Fibroblast of upper back skin (primary cell): ENCODE measurements around the gene TMEM244.
A peak's percentile ranks its signal among the peaks of the same experiment; 100 is the strongest.
"Not testable (repeated sequence)": the region's sequence is repeated elsewhere in the genome, so short reads cannot be mapped to it uniquely, and the experiment has no call there.

Experiments
- DNase-seq: peaks from one replicate; pipeline ENCODE4 v3.0.0-alpha.2; 2013

Gene TMEM244

GRCh38 chr6:129866688-129867087, 5.6 kb upstream of the TMEM244 start:
- DNase-seq, result no peak

DNA sequence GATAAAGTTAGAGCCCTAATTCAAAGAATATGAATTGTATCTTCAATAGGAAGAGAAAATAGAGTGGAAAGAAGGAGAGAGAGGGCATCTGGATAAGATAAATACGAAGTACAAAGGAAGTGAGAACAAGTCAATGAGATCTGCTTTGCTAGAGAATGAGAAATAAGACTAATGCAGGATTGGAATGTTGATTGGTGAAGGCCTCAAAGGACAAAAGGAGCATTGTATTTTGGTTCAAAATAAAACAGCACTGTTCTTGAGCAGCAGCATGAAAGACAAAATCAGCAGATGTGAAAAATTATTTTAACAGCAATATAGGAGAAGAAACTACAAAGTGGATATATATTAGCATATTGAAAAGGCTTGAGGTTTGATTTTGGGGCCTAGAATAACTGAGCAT, 5.1 kb upstream of the TMEM244 start:
- no peak for DNase-seq

GRCh38 chr6:129865013-129865412, 3.9 kb upstream of the TMEM244 start:
- DNase-seq, result no peak

GRCh38 chr6:129863664-129864063, 2.5 kb upstream of the TMEM244 start:
- peak; percentile 38 for DNase-seq

GRCh38 chr6:129859524-129859923, 1.6 kb downstream of the TMEM244 start:
- DNase-seq, result peak; percentile 49

DNA sequence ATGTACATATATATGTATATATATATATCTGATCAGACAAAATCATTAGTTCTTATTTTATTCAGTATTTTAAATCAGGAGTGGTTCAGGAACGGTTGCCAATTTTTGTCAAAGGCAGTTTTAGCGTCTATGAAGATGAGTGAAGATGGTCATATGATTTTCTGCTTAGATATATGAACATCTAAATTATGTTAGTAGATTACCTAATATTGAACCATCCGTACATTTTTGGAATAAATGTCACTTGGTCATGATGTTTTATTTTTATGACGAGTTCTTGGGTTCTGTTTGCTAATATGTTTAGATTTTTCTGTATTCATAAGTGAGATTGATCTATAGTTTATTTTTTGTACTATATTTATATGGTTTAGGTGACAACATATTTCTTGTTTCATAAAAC, 3.3 kb downstream of the TMEM244 start:
- no peak for DNase-seq

DNA sequence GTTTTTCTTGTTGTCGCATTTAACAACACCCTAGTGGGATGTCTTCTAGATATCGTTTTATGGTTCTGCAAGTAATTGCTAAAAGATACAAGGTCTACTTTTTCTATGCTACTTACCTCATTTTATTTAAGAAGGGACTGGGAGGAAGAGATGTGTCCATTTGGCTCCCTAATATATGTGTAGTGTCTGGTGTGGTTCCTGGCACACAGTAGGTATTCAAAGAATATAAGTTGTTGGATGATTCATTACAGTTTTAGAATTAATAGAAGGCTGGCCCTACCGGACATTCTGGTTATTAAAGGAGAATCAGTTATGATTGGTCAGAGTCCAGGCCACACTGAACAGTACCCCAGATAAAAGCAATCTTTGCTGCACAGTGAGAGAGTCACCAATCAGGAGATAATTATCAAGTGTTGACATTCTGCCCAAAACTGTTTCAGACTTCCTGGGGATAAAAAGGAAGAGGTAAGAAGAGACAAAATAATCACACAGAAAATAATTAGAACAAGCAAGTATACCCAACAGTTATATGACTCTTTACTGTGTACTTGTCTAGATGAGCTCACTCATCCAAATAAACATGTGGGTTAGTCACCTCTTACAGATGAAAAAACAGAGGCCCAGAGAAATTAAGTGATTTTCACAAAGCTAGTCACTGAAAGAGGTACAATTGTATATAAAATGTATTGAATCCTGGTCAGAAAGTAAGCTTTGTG, 7.0 kb downstream of the TMEM244 start:
- DNase-seq, result peak; percentile 54

- DNase-seq, result no peak
Observed at GRCh38 chr6:129852257-129852858, 8.8 kb downstream of the TMEM244 start.

- DNase-seq, result peak; percentile 64
Observed at GRCh38 chr6:129849456-129849855, 11.7 kb downstream of the TMEM244 start.

DNA sequence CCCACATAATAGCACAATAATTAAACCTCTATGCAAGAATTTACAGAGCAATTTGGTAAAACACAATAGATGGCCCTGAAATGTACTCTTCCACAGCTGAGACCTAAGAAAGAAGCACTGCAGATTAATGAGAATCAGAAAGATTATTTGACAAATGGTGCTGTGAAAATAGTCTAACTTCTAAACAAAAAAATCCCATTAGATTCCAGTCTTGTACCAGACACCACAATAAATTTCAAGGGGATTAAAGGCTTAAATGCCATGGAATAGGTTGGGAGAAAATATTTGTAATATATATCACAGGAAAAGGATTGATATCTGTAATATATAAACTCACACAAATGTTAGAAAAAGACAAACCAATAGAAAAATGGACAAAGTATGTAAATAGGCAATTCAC, 14.4 kb downstream of the TMEM244 start:
- DNase-seq, result no peak

DNA sequence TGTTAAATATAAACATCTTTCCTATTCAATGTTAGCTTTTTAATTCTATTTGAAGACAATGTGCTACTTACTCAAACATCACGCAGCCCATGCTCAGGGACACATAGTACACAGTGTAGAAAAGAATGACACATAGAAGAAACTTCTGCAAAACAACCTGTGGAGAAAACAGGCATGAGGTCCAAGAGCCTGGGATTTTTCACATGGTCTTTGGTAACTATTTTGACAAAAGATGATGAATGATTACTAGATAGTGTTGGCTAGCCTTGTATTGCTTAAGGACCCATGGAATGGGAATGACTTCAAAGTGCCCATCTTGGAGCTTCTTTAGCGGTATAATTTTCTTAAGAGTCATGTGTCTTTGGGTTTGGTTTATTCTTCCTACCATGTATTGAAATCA, 15.4 kb downstream of the TMEM244 start:
- DNase-seq, result no peak

DNA sequence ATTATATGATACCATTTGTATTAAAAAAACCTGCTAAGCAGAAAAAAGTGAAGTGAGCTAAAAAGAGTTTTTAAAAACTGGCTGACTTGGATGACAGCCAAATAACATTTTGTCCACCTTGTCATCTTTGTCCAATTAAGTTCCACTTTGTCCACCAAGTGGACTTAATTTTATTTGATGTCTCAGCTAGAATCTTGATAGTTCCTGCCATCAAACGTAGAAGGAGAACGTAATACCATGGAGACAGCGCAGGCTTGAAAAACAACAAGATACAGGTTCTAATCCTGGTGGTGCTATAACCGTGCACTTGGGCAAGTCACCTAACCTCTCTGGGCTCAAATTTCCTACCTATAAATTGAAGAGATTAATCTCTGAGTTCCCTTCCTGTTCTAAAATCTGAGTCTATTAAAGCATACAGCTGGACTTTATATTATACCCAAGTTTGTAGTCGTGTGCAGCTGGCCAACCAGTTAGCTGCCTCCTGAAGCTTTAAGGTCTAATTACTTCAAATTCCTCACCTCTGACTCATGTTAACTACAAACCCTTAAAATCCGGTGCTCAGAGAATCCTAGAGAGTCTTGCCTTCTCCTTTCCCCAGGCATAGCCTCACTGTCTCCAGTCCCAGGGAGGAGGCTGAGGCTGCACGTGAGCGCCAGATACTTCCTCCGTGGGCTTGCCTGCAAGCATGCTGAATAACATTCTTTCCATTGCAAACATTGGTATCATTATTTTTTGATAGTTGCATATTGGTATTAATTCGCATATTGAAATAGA, 16.8 kb downstream of the TMEM244 start:
- DNase-seq, result peak; percentile 83

GRCh38 chr6:129843573-129843972, 17.5 kb downstream of the TMEM244 start:
- DNase-seq, result peak; percentile 37

GRCh38 chr6:129842881-129843409, 18.2 kb downstream of the TMEM244 start:
- no peak for DNase-seq

GRCh38 chr6:129842137-129842536, 19.0 kb downstream of the TMEM244 start:
- no peak for DNase-seq

DNA sequence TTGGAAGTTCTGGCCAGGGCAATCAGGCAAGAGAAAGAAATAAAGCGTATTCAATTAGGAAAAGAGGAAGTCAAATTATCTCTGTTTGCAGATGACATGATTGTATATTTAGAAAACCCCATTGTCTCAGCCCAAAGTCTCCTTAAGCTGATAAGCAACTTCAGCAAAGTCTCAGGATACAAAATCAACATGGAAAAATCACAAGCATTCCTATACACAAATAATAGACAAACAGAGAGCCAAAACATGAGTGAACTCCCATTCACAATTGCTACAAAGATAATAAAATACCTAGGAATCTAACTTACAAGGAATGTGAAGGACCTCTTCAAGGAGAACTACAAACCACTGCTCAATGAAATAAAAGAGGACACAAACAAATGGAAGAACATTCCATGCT, 21.6 kb downstream of the TMEM244 start:
- not testable (repeated sequence) for DNase-seq

DNA sequence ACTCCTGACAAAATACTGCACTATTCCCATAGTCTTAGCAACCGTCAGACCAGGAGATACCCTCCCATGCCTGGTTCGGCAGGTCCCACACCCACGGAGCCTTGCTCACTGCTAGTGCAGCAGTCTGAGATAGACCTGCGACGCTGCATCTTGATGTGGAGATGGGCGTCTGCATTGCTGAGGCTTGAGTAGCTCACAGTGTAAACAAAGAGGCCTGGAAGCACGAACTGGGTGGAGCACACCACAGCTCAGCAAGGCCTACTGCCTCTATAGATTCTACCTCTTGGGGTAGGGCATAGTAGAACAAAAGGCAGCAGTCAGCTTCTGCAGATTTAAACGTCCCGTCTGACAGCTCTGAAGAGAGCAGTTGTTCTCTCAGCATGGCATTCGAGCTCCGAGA, 25.4 kb downstream of the TMEM244 start:
- DNase-seq, result no peak

GRCh38 chr6:129832299-129832698, 28.8 kb downstream of the TMEM244 start:
- no peak for DNase-seq

GRCh38 chr6:129828229-129828628, 32.9 kb downstream of the TMEM244 start:
- no peak for DNase-seq

- DNase-seq, result no peak
Observed at GRCh38 chr6:129818251-129818650, 42.9 kb downstream of the TMEM244 start.

- DNase-seq, result no peak
Observed at GRCh38 chr6:129817821-129818220, 43.3 kb downstream of the TMEM244 start.

DNA sequence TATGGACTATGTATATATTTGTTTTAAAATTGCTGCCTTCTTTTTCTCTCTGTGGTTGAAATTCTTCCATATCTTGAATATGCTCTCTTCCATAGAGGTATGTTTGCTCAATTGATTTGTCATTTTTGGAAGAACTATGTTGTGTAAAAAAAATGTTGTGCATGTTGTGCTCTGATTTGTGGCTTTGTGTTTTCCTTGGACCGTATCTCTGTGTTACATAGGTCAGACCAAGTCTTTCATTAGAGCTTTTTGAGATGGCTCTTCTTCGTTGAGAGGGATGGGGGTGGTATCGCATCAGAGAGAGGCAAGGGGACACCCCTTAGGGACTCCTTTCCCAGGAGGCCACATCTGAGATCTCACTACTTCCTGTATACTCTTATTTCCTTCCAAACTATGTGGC, 43.8 kb downstream of the TMEM244 start:
- DNase-seq, result no peak

- no peak for DNase-seq
Observed at GRCh38 chr6:129812145-129812777, 48.9 kb downstream of the TMEM244 start.
